ENCODE measurements around the gene PAFAH1B2. TPM values are rescaled to one million over a fixed set of nuclear protein-coding genes. Genes with fewer than 3 reads are reported as not detected.
"Not testable (repeated sequence)": the region's sequence is repeated elsewhere in the genome, so short reads cannot be mapped to it uniquely, and the experiment has no call there.

The PAFAH1B2 gene
- total and polyA plus RNA-seq, 2 of the 8 experiments (the other 6 are each of a cell fraction or from before 2014, with no cell fraction given) = 38.2 to 161 TPM

DNA sequence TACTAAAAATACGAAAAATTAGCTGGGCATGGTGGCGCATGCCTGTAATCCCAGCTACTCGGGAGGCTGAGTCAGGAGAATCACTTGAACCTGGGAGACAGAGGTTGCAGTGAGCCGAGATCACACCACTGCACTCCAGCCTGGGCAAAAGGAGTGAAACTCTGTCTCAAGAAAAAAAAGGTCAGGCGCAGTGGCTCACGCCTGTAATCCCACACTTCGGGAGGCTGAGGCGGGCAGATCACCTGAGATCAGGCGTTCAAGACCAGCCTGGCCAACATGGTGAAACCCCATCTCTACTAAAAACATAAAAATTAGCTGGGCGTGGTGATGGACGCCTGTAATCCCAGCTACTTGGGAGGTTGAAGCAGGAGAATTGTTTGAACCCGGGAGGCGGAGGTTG, 39.1 kb downstream of the PAFAH1B2 start:
- not testable (repeated sequence) for H3K18ac ChIP-seq (ENCODE audit: extremely low read depth, low read length); H2BK20ac ChIP-seq (ENCODE audit: low read length); H2BK12ac ChIP-seq (ENCODE audit: low read depth, low read length); H3K9me3 ChIP-seq (ENCODE audit: insufficient read depth in 2 of 2, low read depth in 1 of 2, low read length in 1 of 2); DNase-seq (ENCODE audit: low read depth in 1 of 2, low spot score in 2 of 2); H2BK5ac ChIP-seq (ENCODE audit: low read depth, low read length); H4K91ac ChIP-seq (replicated peaks; ENCODE audit: insufficient read length, low read length); H2AK5ac ChIP-seq (ENCODE audit: low read depth, low read length); H3K79me2 ChIP-seq (ENCODE audit: control insufficient read depth in 1 of 2, insufficient read depth in 2 of 2, low read length in 2 of 2); H3K4me2 ChIP-seq (ENCODE audit: insufficient read depth in 1 of 2, low read depth in 2 of 2, low read length in 2 of 2); H4K20me1 ChIP-seq (replicated peaks in 1 of 2; ENCODE audit: control insufficient read depth in 1 of 2, insufficient read depth in 2 of 2, low read length in 2 of 2); FAIRE-seq; H3K79me1 ChIP-seq (ENCODE audit: low read depth, low read length); H2AFZ ChIP-seq (ENCODE audit: low read length); H4K8ac ChIP-seq (ENCODE audit: extremely low read depth, insufficient read depth, low read length); H2BK15ac ChIP-seq (ENCODE audit: low read length); H3K27ac ChIP-seq (ENCODE audit: low read depth, low read length); H3K4ac ChIP-seq (replicated peaks; ENCODE audit: insufficient read length, low read depth, low read length); H3K56ac ChIP-seq (replicated peaks; ENCODE audit: insufficient read length, low read depth, low read length); H2BK120ac ChIP-seq (replicated peaks; ENCODE audit: low read depth, low read length); H3K9ac ChIP-seq (replicated peaks in 1 of 4; ENCODE audit: extremely low read depth in 1 of 4, low read depth in 3 of 4, low read length in 3 of 4); H3K4me3 ChIP-seq (ENCODE audit: extremely low read depth in 1 of 4, insufficient read depth in 2 of 4, low read depth in 3 of 4, low read length in 4 of 4); H3K23me2 ChIP-seq (ENCODE audit: low read depth, low read length); H3K36me3 ChIP-seq (ENCODE audit: control insufficient read depth in 2 of 4, insufficient read depth in 4 of 4, low read length in 3 of 4); H3K27me3 ChIP-seq (replicated peaks in 1 of 4; ENCODE audit: control insufficient read depth in 3 of 4, extremely low read depth in 1 of 4, insufficient read depth in 3 of 4, low read length in 3 of 4); H3K23ac ChIP-seq (ENCODE audit: insufficient read length); H3K14ac ChIP-seq (ENCODE audit: insufficient read length); H4K5ac ChIP-seq (ENCODE audit: insufficient read length, low read depth, low read length)
- H3K4me1 ChIP-seq (replicated peaks in 1 of 4; ENCODE audit: control insufficient read depth in 3 of 4, insufficient read depth in 4 of 4, low read length in 3 of 4) = peaks cover 4 to 14% (median 12%) of the 10 kb centered on the region in 4 experiments
- 94% methylated on average over 13 of the region's 13 CpGs; no CpG with 5 or more reads in 1 of the 2 experiments for whole genome bisulfite sequencing, 2 experiments (ENCODE audit: extremely low coverage in 1 of 2, insufficient coverage in 1 of 2, insufficient read length in 1 of 2, insufficient replicate concordance in 2 of 2, low coverage in 1 of 2, low lambda C conversion rate in 2 of 2, missing lambda C conversion rate in 1 of 2)
- POLR2A ChIA-PET (ENCODE audit: partially characterized antibody) = interaction anchor here (0.6 to 12.6 kb wide), 3 partner anchors 18 to 39 kb away, joined by 4 to 153 read pairs (median 7); partner anchors contain the start of genes PAFAH1B2 and TAGLN
- CTCF ChIA-PET (ENCODE audit: partially characterized antibody) = interaction anchor here (1.2 to 14.0 kb wide), 5 partner anchors 13 to 347 kb away, joined by 3 to 359 read pairs (median 28); partner anchors contain the start of genes PCSK7, RNF214 and TAGLN

All from H1 (cell line).